Myometrial cell (primary cell): Measurements from ENCODE around the gene MEG3. TPM values are rescaled to one million over a fixed set of nuclear protein-coding genes. Genes with fewer than 3 reads are reported as not detected.

Experiments
- total RNA-seq: library from RNA; depleted of rRNA; stranded (reverse); fragments of >200 nt; gene quantifications from 2 replicates; pipeline ENCODE4 v1.2.3, GENCODE V29; 2015

Gene MEG3
- 53.3 and 73.5 TPM in 2 replicates for total RNA-seq

GRCh38 chr14:100825713-100826331 is at the start of gene MEG3:
Gene MEG3 (plus strand): TSS chr14:100826118.

GRCh38 chr14:100903672-100904185 is 77.8 kb downstream of the MEG3 start, which contains the start of gene RTL1:
Gene RTL1 (minus strand): TSS chr14:100903722. CDS start chr14:100884788, 18,934 bp downstream.

Other genes starting within 250 kb of the MEG3 start
- gene BEGAIN, start 238.7 kb upstream of the MEG3 start, total RNA-seq = 1.1 and 2.0 TPM in 2 replicates
- gene DLK1, start 99.2 kb upstream of the MEG3 start, total RNA-seq = not detected in 2 replicates
- not detected in 2 replicates for gene RTL1, start 77.6 kb downstream of the MEG3 start, total RNA-seq